NT2/D1 (cell line): Measurements from ENCODE around the gene TNS4.

ENCODE experiments used
- SUZ12 ChIP-seq: IDR thresholded peaks from 2 replicates; pipeline ENCODE4 v1.6.1; 2011; ENCODE audit not compliant: insufficient read length, insufficient read depth; ENCODE audit errors: extremely low read depth
- ZNF274 ChIP-seq: IDR thresholded peaks from 2 replicates; pipeline ENCODE4 v1.6.1; 2011; ENCODE audit warnings: mild to moderate bottlenecking, low read depth, low read length

DNA sequence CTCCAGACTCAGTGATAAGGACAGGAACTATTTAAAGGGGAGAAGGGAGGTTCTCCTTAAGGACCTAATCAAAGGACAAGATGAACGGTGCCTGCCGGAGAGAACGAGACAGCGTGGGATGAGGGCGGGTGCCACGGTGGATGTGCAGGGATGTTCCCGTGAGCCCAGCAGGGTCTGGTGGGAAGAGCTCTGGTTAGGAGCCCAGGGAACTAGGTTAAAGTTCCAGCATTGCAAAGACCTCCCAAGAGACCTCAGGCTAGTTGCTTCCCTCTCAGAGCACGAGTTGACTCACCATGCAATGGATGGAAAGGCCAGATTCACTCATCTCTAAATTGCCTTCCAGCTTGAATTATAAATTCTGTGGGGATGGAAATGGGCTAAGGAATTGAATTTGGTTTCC, 49.2 kb upstream of the TNS4 start:
- TF ChIP-seq ZNF274 (no peak), SUZ12 (no peak)
